Right lung (tissue), 5 donors: ENCODE measurements around the gene NUCKS1. TPM values are rescaled to one million over a fixed set of nuclear protein-coding genes. Genes with fewer than 3 reads are reported as not detected.
A peak's percentile ranks its signal among the peaks of the same experiment; 100 is the strongest.
"Not testable (repeated sequence)": the region's sequence is repeated elsewhere in the genome, so short reads cannot be mapped to it uniquely, and the experiment has no call there.

Experiments used
- DNase-seq, 2 donors: peaks; one replicate each; pipeline ENCODE4 v3.0.0-alpha.2; 2013
- polyA plus RNA-seq, 5 donors: library from polyadenylated mRNA; unstranded; fragments of 120-200 nt; gene quantifications; one replicate each; pipeline versions ENCODE4 v1.2.1 to v1.2.3, GENCODE V29; 2013; ENCODE audit warnings: inconsistent platforms in 1 of 5, low replicate concordance in 1 of 5; ENCODE audit not compliant: insufficient read length in 5 of 5, insufficient read depth in 1 of 5

The NUCKS1 gene
- polyA plus RNA-seq, 5 donors: 281 to 442 (median 387) TPM

DNA sequence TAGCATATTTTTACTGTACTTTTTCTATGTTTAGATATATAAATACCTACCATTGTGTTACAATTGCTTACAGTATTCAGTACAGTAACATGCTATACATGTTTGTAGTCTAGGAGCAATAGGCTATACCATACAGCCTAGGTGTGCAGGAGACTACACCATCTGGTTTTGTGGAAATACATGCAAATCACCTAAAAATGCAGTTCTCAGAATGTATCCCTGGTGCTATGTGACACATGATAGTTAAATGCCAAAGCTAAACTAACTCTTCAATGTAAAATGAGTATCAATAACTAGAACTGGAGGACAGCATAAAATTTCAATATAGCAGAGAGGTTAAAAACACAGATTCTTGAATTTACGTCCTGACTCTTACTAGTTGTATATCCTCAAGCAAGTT is 14.8 kb downstream of the NUCKS1 start:
- DNase-seq: no peak

DNA sequence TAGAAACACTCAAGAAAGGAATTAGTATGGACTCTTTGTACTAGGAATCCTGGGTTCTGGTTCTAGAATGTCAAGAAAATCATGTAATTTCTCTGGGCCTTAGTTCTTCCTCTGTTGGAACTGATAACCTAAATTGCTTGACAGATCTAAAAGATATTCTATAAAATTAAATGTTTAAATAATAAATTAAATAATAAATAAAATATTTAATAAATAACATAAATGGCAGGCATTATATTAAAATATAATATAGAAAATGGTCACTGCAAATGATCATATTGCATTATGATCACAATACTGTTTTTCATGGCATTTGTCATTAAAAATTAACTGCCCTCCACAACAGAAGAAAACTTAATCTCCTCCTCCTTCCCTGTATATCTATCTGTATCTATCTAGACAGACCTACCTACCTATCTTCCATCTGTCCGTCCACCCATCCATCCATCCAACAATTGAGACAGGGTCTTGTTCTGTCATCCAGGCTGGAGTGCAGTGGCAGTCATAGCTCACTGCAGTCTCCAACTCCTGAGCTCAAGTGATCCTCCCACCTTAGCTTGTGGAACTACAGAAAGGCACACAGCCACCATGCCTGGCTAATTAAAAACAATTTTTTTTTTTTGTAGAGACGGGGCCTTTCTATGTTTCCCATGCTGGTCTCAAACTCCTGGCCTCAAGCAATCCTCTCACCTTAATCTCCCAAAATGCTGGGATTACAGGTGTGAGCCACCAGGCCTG is 16.4 kb downstream of the NUCKS1 start:
- DNase-seq: no peak

DNA sequence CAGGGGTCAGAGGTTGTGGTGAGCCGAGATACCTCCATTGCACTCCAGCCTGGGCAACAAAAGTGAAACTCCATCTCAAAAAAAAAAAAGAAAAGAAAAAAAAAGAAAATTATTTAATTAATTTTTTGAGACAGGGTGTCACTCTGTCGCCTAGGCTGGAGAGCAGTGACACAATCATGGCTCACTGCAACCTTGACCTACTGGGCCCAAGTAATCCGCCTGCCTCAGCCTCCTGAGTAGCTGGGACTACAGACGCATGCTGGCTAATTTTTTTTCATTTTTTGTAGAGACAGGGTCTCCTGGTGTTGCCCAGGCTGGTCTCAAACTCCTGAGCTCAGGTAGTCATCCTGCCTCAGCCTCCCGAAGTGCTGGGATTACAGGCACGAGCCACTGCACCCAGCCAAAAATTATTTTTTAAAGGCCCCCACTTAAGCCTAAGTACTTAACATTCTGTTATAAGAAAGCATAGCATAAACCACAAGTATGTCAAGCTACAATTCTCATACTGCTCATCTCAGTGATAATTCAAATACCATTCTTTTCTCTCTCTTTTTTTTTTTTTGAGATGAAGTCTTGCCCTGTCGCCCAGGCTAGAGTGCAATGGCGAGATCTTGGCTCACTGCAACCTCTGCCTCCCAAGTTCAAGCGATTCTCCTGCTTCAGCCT is 19.9 kb downstream of the NUCKS1 start:
- no peak for DNase-seq

DNA sequence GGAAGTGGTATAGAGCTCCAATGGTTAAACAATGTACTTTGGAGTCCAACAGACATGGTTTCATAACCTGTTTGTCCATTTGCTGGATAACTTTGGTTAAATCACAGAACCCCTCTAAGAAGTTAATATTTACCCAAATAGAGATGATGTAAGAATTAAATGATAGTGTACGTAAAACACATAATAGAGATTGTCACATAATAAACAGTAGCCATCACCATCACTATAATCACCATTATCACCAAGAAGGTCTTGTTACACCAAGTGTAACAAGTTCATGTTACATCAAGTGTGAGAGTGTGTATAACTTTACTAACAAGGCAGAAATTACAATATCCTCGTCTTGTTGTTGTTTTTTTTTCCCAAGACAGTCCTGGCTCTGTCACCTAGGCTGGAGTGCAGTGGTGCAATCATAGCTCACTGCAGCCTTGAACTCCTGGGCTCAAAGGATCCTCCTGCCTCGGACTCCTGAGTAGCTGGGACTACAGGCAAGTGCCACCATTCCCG is 23.3 kb downstream of the NUCKS1 start:
- no peak for DNase-seq

DNA sequence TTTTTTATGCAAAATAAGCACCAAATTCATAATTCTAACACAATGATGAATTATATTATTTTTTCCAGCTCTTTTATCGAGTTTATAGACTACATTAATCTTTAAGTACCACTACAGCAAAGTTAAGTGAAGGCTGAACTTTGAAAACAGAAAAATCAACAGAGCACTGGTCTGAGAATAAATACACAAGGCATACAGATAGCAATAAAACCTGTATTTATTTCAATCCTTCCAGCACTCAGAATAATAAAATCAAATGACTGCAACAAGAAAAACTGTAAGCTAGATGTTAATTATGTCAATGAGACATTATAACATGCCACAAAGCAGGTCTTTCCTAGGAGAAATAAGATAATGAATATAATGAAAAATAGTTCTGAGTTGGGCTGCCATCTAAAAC is 24.5 kb downstream of the NUCKS1 start:
- DNase-seq: no peak

DNA sequence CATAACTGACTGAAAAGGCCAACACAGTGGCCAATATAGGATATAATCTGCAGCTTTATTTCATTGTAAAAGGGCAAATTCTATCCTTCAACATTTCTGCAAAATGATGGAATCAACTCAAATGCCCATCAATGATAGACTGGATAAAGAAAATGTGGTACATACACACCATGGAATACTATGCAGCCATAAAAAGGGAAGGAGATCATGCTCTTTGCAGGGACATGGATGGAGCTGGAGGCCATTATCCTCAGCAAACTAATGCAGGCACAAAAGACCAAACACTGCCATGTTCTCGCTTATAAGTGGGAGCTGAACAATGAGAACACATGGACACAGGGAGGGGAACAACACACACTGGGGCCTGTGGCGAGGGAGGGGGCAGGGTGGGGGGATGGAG is 29.2 kb downstream of the NUCKS1 start:
- not testable (repeated sequence) for DNase-seq

DNA sequence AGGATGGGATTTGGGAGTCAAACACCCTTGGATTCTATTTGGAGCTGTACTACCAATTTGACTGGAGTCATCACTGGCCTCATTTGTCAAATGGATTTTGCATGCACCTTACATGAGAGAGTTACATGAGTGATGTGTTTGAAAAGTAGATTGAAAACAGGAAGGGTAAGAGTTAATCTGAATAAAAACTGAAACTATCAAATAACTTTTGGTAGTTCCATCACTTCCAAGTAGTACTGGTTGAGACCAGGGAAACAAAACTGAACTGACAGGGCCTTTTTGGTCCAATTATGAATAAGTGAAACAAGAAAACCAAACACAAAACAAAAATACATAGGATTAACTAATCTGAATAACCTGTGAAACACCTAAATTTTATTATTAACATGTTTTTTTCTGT is 30.2 kb downstream of the NUCKS1 start:
- DNase-seq: no peak

DNA sequence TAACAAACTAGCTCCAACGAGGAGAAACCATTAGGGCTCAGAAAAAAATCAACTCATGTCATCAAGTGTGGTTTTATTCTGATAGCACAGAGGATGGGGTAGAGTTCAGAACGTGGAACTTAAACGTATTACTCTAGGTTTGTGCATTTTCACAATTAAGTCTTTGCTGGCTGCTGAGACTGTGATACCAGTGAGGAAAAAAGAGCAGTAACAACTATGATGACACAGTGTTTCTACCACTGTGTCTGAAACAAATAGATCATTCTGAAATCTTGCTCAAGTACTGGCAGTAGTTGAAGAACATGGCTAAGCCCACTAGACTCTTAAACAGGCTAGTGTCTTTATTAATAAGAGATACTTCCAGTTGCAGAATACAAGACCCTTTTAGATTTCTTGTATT is 31.0 kb downstream of the NUCKS1 start:
- no peak for DNase-seq

DNA sequence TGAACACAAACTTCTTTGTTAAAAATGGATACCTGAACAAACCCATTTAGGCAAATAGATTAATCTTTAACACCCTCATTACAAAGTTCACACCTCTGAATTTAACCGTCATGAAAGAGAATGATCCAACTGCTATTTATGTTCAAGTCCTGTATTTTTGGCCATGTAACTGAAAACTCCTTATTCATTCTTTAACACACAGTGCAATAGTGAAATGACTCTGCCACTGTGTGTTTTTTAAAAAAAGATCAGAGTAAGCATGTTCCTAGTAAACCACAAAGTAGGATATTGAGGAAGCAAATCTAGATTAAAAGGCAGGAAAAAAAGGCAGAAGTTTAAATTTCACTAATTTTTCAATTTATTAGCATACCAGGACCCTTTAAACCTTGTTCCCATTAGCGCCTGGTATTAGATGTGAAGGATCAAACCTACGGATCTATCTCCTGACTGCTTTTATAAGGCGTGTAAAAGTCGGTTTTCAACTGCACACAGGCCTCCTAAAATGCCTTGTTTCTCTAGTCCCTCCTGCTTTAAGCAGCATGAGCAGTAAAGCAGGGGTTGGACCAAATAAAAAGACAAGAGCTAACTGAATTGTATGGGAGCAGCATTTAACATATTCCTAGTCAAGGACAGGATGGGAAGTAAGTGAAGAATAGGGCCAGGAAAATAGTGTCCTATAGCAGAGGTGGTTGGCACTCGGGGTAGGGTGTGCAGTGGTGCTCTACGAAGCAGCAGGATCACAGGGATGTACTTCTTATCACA is 33.4 kb downstream of the NUCKS1 start:
- no peak for DNase-seq

DNA sequence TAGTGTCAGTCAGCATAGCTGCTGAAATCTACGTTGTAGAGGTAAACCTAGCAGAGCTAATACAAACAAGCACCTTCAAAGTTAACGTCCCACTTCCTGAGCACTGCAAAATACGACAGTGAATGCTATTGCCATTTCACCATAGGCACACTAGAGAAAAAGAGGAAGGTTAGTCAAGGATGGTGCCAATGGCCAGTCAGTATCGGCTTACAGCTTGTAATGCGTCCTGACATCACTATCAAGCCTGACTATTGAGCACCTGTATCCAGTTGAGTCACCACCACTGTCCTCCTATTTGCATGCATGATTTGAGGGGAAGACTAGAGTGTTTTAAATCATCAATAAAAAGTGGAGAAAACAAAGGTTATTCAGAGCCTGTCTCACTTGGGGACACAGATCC is 34.4 kb downstream of the NUCKS1 start:
- DNase-seq: no peak

DNA sequence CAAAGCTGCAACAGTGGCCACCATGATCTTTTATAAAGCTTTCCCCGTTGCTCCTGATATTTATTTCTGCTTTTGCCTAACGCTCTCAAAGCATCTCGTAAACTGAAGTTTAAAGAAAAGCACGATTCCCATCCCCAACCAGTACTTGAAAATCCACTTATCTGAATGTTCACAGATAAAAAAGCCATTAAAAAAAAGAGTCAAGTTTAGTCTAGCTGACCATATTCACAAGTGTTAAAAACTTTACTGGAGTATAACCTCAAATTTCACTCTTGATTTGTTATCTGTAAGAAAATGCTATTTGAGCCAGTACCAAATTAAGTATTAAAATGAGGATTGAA is 35.1 kb downstream of the NUCKS1 start:
- no peak for DNase-seq

DNA sequence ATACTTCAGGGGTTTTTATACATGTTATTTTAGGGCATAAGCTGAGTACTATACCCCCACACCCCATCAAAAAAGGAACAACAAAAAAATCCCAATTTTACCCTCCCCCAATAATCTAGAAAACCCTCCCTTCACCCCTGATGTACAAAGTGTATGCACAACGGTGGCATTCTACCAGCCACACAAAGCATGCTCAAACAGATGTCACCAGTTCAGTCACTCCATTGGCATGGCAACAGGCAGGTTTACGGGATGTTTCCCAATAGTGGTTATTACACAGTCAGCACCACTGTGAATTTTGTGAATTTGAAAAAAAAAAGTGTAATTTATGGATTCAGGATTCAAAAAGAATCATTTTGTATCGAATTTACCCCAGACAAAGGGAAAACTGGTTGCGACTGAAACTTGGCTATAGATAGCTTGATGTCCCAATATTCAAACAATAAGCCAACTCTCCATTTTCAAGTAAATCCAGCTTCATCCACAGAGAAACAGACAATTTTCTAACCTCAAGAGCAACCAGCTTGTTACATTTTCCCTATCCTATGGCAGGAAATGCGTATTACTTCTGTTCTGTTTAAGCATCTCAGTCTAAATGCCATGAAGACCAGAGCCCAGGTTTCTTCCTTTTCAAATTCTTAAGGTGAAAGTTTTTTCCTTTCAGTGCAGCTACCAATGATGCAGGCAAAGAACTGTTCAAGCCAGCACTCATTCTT is 35.6 kb downstream of the NUCKS1 start:
- DNase-seq: peak in 1 of 2 donors; percentile 31

DNA sequence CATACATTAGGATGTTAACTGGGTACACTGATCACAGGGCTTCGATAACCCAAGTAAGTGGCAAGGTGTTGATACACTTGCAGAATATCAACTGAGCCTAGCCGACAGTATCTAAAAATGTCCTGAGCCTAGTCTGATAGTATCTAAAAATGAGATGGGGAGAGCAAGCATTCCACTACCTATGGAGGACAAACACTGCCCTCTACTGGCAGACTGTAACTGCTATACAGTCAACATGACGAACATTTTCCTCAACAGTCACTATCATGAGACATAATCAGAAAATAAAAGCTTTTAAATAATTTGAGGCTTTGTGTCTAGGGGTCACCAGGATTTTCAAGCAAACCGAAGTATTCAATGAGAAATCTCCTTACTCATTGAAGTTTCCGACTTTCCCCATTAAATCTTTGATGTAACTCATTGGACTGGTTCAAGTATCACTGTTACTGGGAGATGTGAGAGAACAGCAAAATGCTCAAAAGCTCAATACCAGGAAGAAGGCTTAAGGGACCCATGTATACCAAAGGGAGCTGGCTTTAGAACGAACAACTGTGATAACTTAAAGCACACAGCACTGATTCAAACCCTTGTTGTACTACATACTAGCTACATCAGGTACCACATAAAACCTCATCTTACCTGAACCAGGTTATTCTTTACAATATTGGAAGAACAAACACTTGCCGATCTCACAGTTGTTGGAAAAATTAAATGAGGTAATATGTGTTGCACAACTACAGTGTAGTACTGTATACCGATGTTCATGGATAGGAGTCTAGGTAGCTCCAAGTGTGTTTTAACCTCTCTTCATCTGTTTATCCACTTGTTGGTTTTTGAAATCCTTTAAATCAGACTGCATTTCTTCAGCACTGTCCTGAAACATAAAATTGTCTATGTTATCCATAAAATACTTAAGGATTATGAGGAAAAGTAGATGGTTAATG is 38.6 kb downstream of the NUCKS1 start:
- peak; percentile 61 to 78 for DNase-seq

DNA sequence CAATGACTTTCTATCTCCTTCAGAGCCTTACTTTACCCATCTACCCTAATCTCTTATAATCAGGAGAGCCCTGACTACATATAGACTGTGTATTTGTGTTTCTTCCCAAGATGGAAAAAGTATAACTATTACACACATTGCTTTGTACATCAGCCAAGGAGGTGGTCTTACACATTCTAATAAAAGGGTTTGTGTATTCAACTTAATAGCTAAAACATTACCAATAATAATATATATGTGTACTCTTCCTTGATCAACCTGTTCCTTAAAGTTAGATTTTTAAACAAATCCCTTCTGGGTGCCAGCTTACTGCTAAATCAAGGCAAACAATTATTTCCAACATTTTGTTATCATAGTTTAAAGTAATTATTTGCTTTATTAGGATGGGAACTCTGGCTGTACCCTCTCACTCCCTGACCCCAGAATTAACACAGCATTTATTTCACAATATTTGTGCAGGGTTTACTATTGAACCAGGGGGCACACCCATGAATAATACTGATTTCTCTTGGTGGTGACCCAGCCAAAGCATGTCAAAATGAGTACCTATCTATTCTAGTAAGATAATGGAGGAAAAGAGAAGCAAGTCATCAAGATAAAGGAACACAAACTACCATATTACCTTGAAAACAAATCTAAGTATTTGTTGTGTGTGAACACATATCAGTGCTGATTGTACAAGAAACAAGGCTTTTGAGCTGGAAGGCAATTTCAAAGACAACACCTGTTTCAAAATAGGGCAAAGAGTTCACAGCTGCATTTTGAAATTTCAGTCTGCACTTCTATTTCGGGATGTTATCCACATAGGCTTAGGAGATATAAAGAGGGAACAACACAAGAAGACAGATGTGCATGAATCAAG is 39.5 kb downstream of the NUCKS1 start:
- no peak for DNase-seq

DNA sequence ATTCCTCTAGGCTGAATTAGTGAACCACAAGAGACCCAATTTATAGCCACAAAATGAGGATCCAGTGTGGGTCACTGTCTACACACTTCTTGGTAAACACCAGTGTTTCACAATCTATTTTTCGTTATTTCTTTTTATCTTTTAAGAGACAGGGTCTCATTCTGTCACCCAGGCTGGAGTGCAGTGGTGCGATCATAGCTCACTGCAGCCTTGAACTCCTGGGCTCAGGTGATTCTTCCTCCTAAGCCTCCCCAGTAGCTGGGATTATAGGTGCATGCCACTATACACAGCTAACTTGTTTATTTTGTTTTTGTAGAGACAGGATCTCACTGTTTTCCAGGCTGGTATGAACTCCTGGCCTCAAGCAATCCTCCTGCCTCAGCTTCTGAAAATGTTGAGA is 40.3 kb downstream of the NUCKS1 start:
- DNase-seq: no peak

DNA sequence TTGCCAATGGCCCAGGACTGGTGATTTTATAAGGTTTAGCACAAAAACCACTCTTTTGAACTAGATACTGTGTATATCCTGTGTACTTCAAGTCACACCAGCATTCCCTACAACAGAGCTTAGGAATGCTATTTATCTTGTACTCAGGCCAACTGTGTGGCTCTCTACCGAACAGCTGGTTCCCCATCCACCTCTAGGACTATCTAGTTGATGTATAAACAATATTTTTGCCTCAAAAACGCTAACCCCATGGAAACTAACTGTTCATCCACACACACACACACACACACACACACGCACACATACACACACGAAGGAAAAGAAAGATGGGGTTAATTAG is 41.0 kb downstream of the NUCKS1 start:
- no peak for DNase-seq

DNA sequence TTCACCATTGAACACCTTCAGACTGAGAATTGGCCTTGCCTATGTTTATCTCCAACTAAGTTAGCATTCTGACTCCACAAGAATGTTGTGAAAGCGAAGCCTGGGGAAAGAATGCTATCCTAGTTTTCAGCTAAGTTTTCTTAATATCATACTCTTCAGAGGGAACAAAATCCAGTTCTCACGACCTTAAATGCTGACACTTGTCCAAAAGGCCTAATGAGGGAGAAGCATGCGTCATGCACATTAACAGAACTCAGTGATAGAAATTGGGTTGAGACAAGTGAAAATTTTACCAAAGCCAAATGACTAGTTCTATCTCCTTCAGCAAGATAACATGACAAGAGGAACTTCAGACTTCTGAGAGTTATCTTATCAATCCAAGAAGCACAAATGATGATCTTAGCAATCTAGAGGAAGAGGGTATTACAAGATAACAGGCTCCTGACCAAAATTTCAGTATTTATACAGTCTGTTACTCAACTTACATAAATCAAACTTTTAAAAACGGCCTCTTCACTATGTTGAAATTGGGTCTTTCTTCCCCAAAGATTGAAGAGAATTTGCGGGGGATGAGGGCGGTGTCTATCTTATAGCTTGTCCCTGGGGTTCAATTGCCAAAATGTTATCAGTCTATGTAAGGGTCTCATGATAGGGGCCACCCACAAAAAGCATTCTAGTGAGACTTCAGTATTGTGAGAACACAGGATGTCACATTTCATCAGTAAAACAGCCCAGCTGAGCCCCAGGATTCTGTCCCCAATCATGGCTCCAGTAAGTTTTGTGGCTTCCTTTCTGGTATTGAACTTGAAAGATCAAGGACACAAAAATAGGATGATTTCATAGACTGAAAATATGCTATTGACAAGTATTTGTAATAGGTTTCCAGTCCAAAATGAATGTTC is 43.1 kb downstream of the NUCKS1 start:
- peak in 1 of 2 donors; percentile 48 for DNase-seq

DNA sequence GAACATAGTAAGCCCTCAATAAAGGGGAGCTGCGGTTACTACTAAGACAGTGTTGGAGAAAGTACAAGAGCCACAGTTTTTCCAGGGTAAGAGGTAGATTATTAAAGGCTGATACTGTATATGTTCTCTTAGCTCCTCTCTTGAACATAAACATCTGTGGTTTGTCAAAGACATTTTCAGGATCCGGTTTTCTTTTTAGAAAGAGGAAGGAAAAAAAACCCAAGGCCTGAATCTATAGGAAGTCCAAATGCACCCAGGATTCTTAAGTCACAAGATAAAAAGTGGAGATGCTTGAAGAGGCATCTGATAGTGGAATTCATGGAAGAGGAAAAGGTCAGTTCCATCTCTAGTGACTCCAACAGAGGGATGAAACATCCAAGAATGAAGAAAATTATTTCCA is 45.1 kb downstream of the NUCKS1 start:
- no peak for DNase-seq

DNA sequence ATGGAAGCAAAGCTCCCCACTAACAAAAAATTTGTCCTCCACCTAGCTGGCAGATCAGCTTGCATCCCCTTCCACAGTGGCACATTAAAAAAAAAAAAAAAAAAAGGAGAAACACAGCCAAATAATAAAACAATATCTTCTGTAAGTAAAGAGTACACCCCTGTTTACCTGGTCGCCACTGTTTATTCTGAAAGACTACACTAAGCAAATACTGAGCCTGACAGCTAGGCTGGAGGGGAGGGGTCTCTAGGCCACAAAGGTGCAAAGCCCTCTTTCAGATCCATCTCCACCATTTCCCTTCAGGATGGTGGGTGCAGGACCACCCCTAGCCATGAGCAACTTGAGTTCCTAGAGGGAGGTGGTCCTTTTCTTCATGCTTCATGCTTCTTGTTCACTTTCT is 46.9 kb downstream of the NUCKS1 start:
- DNase-seq: no peak
